SK-N-SH (cell line): Measurements from ENCODE around the gene ELF5. TPM values are rescaled to one million over a fixed set of nuclear protein-coding genes. Genes with fewer than 3 reads are reported as not detected.

Experiments
- CTCF ChIA-PET: fragments of 300-600, 350-600 bp; formaldehyde crosslinking; extraction: SDS; loops from one replicate; lab custom pipeline; 2021; lab: Yijun Ruan, JAX
- POLR2A ChIA-PET: fragments of 350-600 bp; sonication (Branson Sonifier 250); formaldehyde crosslinking; extraction: SDS; loops from one replicate; lab custom pipeline; 2020; ENCODE audit warnings: antibody characterized with exemption, inconsistent platforms; lab: Yijun Ruan, JAX
- DNase-seq: peaks from one replicate; pipeline ENCODE4 v3.0.0; 2012
- H2AFZ ChIP-seq: fragments of 200-600 bp; sonication (generic); 2 replicates; pipeline ENCODE4 v1.8.1; 2016; ENCODE audit warnings: antibody characterized with exemption, mild to moderate bottlenecking, low read depth
- H3F3A ChIP-seq: fragments of 200-600 bp; sonication (generic); replicated peaks from 2 replicates; pipeline ENCODE3; 2016; ENCODE audit warnings: antibody characterized with exemption, mild to moderate bottlenecking; ENCODE audit not compliant: insufficient read depth
- H3K27ac ChIP-seq, 2 experiments: fragments of 200-500 bp in 1 of 2; fragments of 200-600 bp in 1 of 2; sonication (Bioruptor generic) in 1 of 2; sonication (generic), shearing (Covaris generic) in 1 of 2; 2 replicates each; pipeline versions ENCODE4 v1.5.1 to v1.6.1; 2014 to 2016; ENCODE audit warnings: low read depth in 2 of 2, inconsistent platforms in 1 of 2, low read length in 1 of 2, mild to moderate bottlenecking in 1 of 2, mixed read lengths in 1 of 2
- H3K27me3 ChIP-seq: fragments of 200-600 bp; sonication (generic), shearing (Covaris generic); 2 replicates; pipeline ENCODE4 v1.6.1; 2016; ENCODE audit warnings: mixed run types; ENCODE audit not compliant: insufficient read depth
- H3K36me3 ChIP-seq, 2 experiments: fragments of 200-500 bp in 1 of 2; fragments of 200-600 bp in 1 of 2; sonication (Bioruptor generic) in 1 of 2; sonication (generic) in 1 of 2; replicated peaks in 1 of 2; 2 replicates each; pipeline versions ENCODE3 to v1.5.1; 2014 to 2016; ENCODE audit warnings: low read length in 1 of 2, mild to moderate bottlenecking in 1 of 2; ENCODE audit not compliant: insufficient read depth in 2 of 2, control insufficient read depth in 1 of 2
- H3K4me1 ChIP-seq, 2 experiments: fragments of 200-500 bp in 1 of 2; fragments of 200-600 bp in 1 of 2; sonication (Bioruptor generic) in 1 of 2; sonication (generic), shearing (Covaris generic) in 1 of 2; 2 replicates each; pipeline versions ENCODE4 v1.5.1 to v1.6.1; 2014 to 2016; ENCODE audit warnings: low read depth in 1 of 2, low read length in 1 of 2, mixed run types in 1 of 2; ENCODE audit not compliant: insufficient read depth in 2 of 2, control insufficient read depth in 1 of 2
- H3K4me2 ChIP-seq: fragments of 200-600 bp; sonication (generic), shearing (Covaris generic); 2 replicates; pipeline ENCODE4 v1.6.1; 2017; ENCODE audit warnings: mixed run types
- H3K4me3 ChIP-seq, 2 experiments: fragments of 200-500 bp in 1 of 2; fragments of 200-600 bp in 1 of 2; sonication (Bioruptor generic) in 1 of 2; sonication (generic), shearing (Covaris generic) in 1 of 2; 2 replicates each; pipeline versions ENCODE4 v1.5.1 to v1.8.1; 2014 to 2016; ENCODE audit warnings: low read depth in 2 of 2, inconsistent platforms in 1 of 2, low read length in 1 of 2, mild to moderate bottlenecking in 1 of 2, mixed read lengths in 1 of 2, moderate library complexity in 1 of 2
- H3K79me2 ChIP-seq: fragments of 200-600 bp; sonication (generic); 2 replicates; pipeline ENCODE4 v1.8.1; 2017; ENCODE audit warnings: mild to moderate bottlenecking; ENCODE audit not compliant: insufficient read depth
- H3K9ac ChIP-seq: fragments of 200-600 bp; sonication (generic); 2 replicates; pipeline ENCODE4 v1.6.1; 2017; ENCODE audit warnings: mixed run types
- H3K9me2 ChIP-seq: fragments of 200-600 bp; sonication (generic); 2 replicates; pipeline ENCODE4 v1.6.1; 2017; ENCODE audit warnings: mixed run types
- H3K9me3 ChIP-seq: fragments of 200-600 bp; sonication (generic); 2 replicates; pipeline ENCODE4 v1.6.1; 2017; ENCODE audit warnings: mixed run types, mild to moderate bottlenecking, moderate library complexity
- H4K20me1 ChIP-seq: fragments of 200-600 bp; sonication (generic); 2 replicates; pipeline ENCODE4 v1.6.1; 2017; ENCODE audit warnings: mild to moderate bottlenecking, mixed run types; ENCODE audit not compliant: insufficient read depth
- CHD2 ChIP-seq: fragments of 150-350 bp; IDR thresholded peaks from 2 replicates; pipeline ENCODE4 v1.6.1; 2018; ENCODE audit warnings: low read length; ENCODE audit not compliant: partially characterized antibody
- EP300 ChIP-seq, 2 experiments: IDR thresholded peaks; 2 replicates each; pipeline versions ENCODE4 v1.4.0 to v1.6.1; 2012; ENCODE audit warnings: borderline replicate concordance in 1 of 2, low read depth in 1 of 2, low read length in 1 of 2
- FOXM1 ChIP-seq: IDR thresholded peaks from 2 replicates; pipeline ENCODE4 v1.4.0; 2012; ENCODE audit warnings: low read depth, mild to moderate bottlenecking
- GABPA ChIP-seq: IDR thresholded peaks from 2 replicates; pipeline ENCODE4 v1.4.0; 2012; ENCODE audit warnings: low read depth, mild to moderate bottlenecking
- JUND ChIP-seq: IDR thresholded peaks from 2 replicates; pipeline ENCODE4 v1.4.0; 2012
- MEF2A ChIP-seq: IDR thresholded peaks from 2 replicates; pipeline ENCODE4 v1.4.0; 2012; ENCODE audit warnings: low read depth, borderline replicate concordance
- MXI1 ChIP-seq: IDR thresholded peaks from 2 replicates; pipeline ENCODE4 v1.6.1; 2012; ENCODE audit warnings: mild to moderate bottlenecking, low read depth, low read length, improper control_type of control experiment
- NFIC ChIP-seq: IDR thresholded peaks from 2 replicates; pipeline ENCODE4 v1.4.0; 2012; ENCODE audit warnings: borderline replicate concordance
- PBX3 ChIP-seq: IDR thresholded peaks from 2 replicates; pipeline ENCODE4; 2012
- POLR2AphosphoS5 ChIP-seq: IDR thresholded peaks from 2 replicates; pipeline ENCODE4 v1.6.1; 2012; ENCODE audit warnings: low read depth, low read length
- RCOR1 ChIP-seq: fragments of 150-350 bp; IDR thresholded peaks from 2 replicates; pipeline ENCODE4 v1.6.1; 2017; ENCODE audit warnings: antibody characterized with exemption, low read length
- RFX5 ChIP-seq: IDR thresholded peaks from 2 replicates; pipeline ENCODE4 v1.6.1; 2012; ENCODE audit warnings: mild to moderate bottlenecking, improper control_type of control experiment, low read length
- SIN3A ChIP-seq: IDR thresholded peaks from 2 replicates; pipeline ENCODE4 v1.6.1; 2012; ENCODE audit warnings: low read depth, mild to moderate bottlenecking, low read length, moderate library complexity, borderline replicate concordance
- TCF12 ChIP-seq: IDR thresholded peaks from 2 replicates; pipeline ENCODE4 v1.4.0; 2012
- USF1 ChIP-seq: IDR thresholded peaks from 2 replicates; pipeline ENCODE4 v1.4.0; 2012; ENCODE audit warnings: low read depth, borderline replicate concordance
- USF2 ChIP-seq: fragments of 150-350 bp; IDR thresholded peaks from 2 replicates; pipeline ENCODE4 v1.6.1; 2017; ENCODE audit warnings: antibody characterized with exemption, low read length, low read depth, borderline replicate concordance
- YY1 ChIP-seq: IDR thresholded peaks from 2 replicates; pipeline ENCODE4 v1.4.0; 2012; ENCODE audit warnings: low read depth, mild to moderate bottlenecking
- WGBS: methylation state at CpG from one replicate; pipeline ENCODE4 v1.1.6; 2017; ENCODE audit warnings: low lambda C conversion rate; 5-methylcytosine and 5-hydroxymethylcytosine counted together
- polyA plus RNA-seq, 3 experiments: library from polyadenylated mRNA; depleted of rRNA; stranded (reverse); fragments of >200 nt; gene quantifications; 2 replicates each; pipeline ENCODE4 v1.2.3, GENCODE V29; 2012
- TF ChIP-seq, protein P1 (sequence below): IDR thresholded peaks from 2 replicates; pipeline ENCODE4 v1.6.1; 2012; ENCODE audit warnings: mild to moderate bottlenecking, low read depth, low read length, moderate library complexity
- TF ChIP-seq, protein P2 (sequence below): IDR thresholded peaks from 2 replicates; pipeline ENCODE4 v1.4.0; 2012; ENCODE audit warnings: low read depth, borderline replicate concordance

Gene ELF5
- polyA plus RNA-seq, 1 of the 3 experiments (the other 2 are of a cell fraction): not detected

DNA sequence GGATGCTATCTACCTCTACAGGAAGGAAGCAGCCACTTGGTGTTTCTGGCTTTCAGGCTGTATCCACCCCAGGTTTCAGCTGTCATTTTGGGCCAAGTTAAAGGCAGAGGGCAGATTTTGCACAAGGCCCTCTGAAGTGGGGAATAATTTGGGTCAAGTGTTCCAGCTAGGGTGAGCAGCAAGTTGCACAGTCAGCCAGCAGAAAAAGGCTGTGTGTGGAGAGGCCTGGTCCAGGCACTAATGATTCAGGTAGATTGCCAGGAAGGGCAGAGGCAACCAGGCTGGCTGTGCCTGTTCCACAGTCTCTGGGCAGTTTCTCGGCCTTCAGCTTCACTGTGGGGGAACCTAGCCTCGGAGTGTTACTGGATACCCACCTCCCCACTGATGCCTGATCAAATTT lies 8.6 kb upstream of the ELF5 start:
- WGBS: 21% methylated on average over 2 of the region's 2 CpGs
- Histone ChIP-seq H3K9me2 (no peaks in the 10 kb centered on the region), H3K27me3 (peaks cover 11% of the 10 kb centered on the region; the same call in 1 of the 2 replicates), H3K4me1 (peaks cover 0 to 9% of the 10 kb centered on the region in 2 experiments; a peak in 1 of 4 replicates), H3K4me2 (no peak overlapping the region), H4K20me1 (no peaks in the 10 kb centered on the region), H3K27ac (no peak overlapping the region), H3K4me3 (no peak overlapping the region), H2AFZ (no peak overlapping the region), H3F3A (no peaks in the 10 kb centered on the region), H3K36me3 (no peaks in the 10 kb centered on the region), H3K79me2 (no peaks in the 10 kb centered on the region), H3K9me3 (no peaks in the 10 kb centered on the region), H3K9ac (no peak overlapping the region)
- CTCF ChIA-PET: interaction anchor here (1.1 to 1.7 kb wide), 4 partner anchors 9 to 370 kb away, joined by 3 to 13 read pairs (median 4); partner anchors contain the start of gene ELF5
- TF ChIP-seq POLR2AphosphoS5: no peak
- TF ChIP-seq, protein P1, sequence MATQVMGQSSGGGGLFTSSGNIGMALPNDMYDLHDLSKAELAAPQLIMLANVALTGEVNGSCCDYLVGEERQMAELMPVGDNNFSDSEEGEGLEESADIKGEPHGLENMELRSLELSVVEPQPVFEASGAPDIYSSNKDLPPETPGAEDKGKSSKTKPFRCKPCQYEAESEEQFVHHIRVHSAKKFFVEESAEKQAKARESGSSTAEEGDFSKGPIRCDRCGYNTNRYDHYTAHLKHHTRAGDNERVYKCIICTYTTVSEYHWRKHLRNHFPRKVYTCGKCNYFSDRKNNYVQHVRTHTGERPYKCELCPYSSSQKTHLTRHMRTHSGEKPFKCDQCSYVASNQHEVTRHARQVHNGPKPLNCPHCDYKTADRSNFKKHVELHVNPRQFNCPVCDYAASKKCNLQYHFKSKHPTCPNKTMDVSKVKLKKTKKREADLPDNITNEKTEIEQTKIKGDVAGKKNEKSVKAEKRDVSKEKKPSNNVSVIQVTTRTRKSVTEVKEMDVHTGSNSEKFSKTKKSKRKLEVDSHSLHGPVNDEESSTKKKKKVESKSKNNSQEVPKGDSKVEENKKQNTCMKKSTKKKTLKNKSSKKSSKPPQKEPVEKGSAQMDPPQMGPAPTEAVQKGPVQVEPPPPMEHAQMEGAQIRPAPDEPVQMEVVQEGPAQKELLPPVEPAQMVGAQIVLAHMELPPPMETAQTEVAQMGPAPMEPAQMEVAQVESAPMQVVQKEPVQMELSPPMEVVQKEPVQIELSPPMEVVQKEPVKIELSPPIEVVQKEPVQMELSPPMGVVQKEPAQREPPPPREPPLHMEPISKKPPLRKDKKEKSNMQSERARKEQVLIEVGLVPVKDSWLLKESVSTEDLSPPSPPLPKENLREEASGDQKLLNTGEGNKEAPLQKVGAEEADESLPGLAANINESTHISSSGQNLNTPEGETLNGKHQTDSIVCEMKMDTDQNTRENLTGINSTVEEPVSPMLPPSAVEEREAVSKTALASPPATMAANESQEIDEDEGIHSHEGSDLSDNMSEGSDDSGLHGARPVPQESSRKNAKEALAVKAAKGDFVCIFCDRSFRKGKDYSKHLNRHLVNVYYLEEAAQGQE: no peak
- no peak for DNase-seq
- POLR2A ChIA-PET: no interaction called here

DNA sequence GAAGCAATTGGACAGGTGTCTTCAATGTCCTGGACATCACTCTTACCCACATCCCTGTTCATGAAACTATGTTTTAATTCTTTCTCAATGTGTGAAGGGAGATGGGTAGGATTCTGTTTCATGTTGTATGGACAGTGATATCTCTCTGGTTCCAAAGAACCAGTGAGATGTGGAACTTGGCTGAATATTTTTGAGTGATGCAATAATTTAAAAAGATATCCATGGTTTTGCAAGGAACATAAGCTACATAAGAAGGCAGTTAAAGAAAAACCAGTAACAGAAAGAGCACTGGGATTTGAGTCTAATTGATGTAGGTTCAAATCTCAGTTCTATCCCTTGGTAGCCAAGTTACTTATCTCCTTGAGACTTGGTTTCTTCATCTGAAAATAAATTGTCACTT lies 7.7 kb upstream of the ELF5 start:
- Histone ChIP-seq H3K27ac (no peak overlapping the region), H3K9me2 (no peaks in the 10 kb centered on the region), H3F3A (no peaks in the 10 kb centered on the region), H3K9me3 (no peaks in the 10 kb centered on the region), H3K9ac (no peak overlapping the region), H3K4me3 (no peak overlapping the region), H2AFZ (no peak overlapping the region), H4K20me1 (no peaks in the 10 kb centered on the region), H3K36me3 (no peaks in the 10 kb centered on the region), H3K79me2 (no peaks in the 10 kb centered on the region), H3K27me3 (peaks cover 6% of the 10 kb centered on the region; the same call in 1 of the 2 replicates), H3K4me2 (no peak overlapping the region), H3K4me1 (peaks cover 0 to 9% of the 10 kb centered on the region in 2 experiments; a peak in 1 of 4 replicates)
- no peak for DNase-seq
- CTCF ChIA-PET: interaction anchor here (1.3 kb wide), 1 partner anchor 13 kb away, joined by 3 read pairs; no protein-coding TSS in a partner anchor
- POLR2A ChIA-PET: no interaction called here
- no peak for TF ChIP-seq EP300 (IDR thresholded peaks at IDR 0.05; ENCODE audit: borderline replicate concordance in 1 of 2, low read depth in 1 of 2, low read length in 1 of 2)
- TF ChIP-seq NFIC: no peak
- no peak for TF ChIP-seq MXI1
- TF ChIP-seq SIN3A: no peak
- no peak for TF ChIP-seq USF1
- TF ChIP-seq RCOR1: no peak
- TF ChIP-seq GABPA: no peak
- TF ChIP-seq FOXM1: no peak
- no peak for TF ChIP-seq RFX5
- TF ChIP-seq, protein P2, sequence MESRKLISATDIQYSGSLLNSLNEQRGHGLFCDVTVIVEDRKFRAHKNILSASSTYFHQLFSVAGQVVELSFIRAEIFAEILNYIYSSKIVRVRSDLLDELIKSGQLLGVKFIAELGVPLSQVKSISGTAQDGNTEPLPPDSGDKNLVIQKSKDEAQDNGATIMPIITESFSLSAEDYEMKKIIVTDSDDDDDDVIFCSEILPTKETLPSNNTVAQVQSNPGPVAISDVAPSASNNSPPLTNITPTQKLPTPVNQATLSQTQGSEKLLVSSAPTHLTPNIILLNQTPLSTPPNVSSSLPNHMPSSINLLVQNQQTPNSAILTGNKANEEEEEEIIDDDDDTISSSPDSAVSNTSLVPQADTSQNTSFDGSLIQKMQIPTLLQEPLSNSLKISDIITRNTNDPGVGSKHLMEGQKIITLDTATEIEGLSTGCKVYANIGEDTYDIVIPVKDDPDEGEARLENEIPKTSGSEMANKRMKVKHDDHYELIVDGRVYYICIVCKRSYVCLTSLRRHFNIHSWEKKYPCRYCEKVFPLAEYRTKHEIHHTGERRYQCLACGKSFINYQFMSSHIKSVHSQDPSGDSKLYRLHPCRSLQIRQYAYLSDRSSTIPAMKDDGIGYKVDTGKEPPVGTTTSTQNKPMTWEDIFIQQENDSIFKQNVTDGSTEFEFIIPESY: no peak
- no peak for TF ChIP-seq CHD2
- no peak for TF ChIP-seq YY1
- no peak for TF ChIP-seq USF2
- TF ChIP-seq PBX3: no peak
- TF ChIP-seq POLR2AphosphoS5: no peak
- TF ChIP-seq TCF12: no peak
- no peak for TF ChIP-seq JUND
- no peak for TF ChIP-seq MEF2A
